SK-N-SH (cell line): ENCODE measurements around the gene PFDN5. TPM values are rescaled to one million over a fixed set of nuclear protein-coding genes. Genes with fewer than 3 reads are reported as not detected.

Experiments
- CTCF ChIA-PET: fragments of 300-600, 350-600 bp; formaldehyde crosslinking; extraction: SDS; loops from one replicate; lab custom pipeline; 2021; lab: Yijun Ruan, JAX
- POLR2A ChIA-PET: fragments of 350-600 bp; sonication (Branson Sonifier 250); formaldehyde crosslinking; extraction: SDS; loops from one replicate; lab custom pipeline; 2020; ENCODE audit warnings: antibody characterized with exemption, inconsistent platforms; lab: Yijun Ruan, JAX
- DNase-seq: peaks from one replicate; pipeline ENCODE4 v3.0.0; 2012
- H2AFZ ChIP-seq: fragments of 200-600 bp; sonication (generic); 2 replicates; pipeline ENCODE4 v1.8.1; 2016; ENCODE audit warnings: antibody characterized with exemption, mild to moderate bottlenecking, low read depth
- H3F3A ChIP-seq: fragments of 200-600 bp; sonication (generic); replicated peaks from 2 replicates; pipeline ENCODE3; 2016; ENCODE audit warnings: antibody characterized with exemption, mild to moderate bottlenecking; ENCODE audit not compliant: insufficient read depth
- H3K27ac ChIP-seq, 2 experiments: fragments of 200-500 bp in 1 of 2; fragments of 200-600 bp in 1 of 2; sonication (Bioruptor generic) in 1 of 2; sonication (generic), shearing (Covaris generic) in 1 of 2; 2 replicates each; pipeline versions ENCODE4 v1.5.1 to v1.6.1; 2014 to 2016; ENCODE audit warnings: low read depth in 2 of 2, inconsistent platforms in 1 of 2, low read length in 1 of 2, mild to moderate bottlenecking in 1 of 2, mixed read lengths in 1 of 2
- H3K27me3 ChIP-seq: fragments of 200-600 bp; sonication (generic), shearing (Covaris generic); 2 replicates; pipeline ENCODE4 v1.6.1; 2016; ENCODE audit warnings: mixed run types; ENCODE audit not compliant: insufficient read depth
- H3K36me3 ChIP-seq, 2 experiments: fragments of 200-500 bp in 1 of 2; fragments of 200-600 bp in 1 of 2; sonication (Bioruptor generic) in 1 of 2; sonication (generic) in 1 of 2; replicated peaks in 1 of 2; 2 replicates each; pipeline versions ENCODE3 to v1.5.1; 2014 to 2016; ENCODE audit warnings: low read length in 1 of 2, mild to moderate bottlenecking in 1 of 2; ENCODE audit not compliant: insufficient read depth in 2 of 2, control insufficient read depth in 1 of 2
- H3K4me1 ChIP-seq, 2 experiments: fragments of 200-500 bp in 1 of 2; fragments of 200-600 bp in 1 of 2; sonication (Bioruptor generic) in 1 of 2; sonication (generic), shearing (Covaris generic) in 1 of 2; 2 replicates each; pipeline versions ENCODE4 v1.5.1 to v1.6.1; 2014 to 2016; ENCODE audit warnings: low read depth in 1 of 2, low read length in 1 of 2, mixed run types in 1 of 2; ENCODE audit not compliant: insufficient read depth in 2 of 2, control insufficient read depth in 1 of 2
- H3K4me2 ChIP-seq: fragments of 200-600 bp; sonication (generic), shearing (Covaris generic); 2 replicates; pipeline ENCODE4 v1.6.1; 2017; ENCODE audit warnings: mixed run types
- H3K4me3 ChIP-seq, 2 experiments: fragments of 200-500 bp in 1 of 2; fragments of 200-600 bp in 1 of 2; sonication (Bioruptor generic) in 1 of 2; sonication (generic), shearing (Covaris generic) in 1 of 2; 2 replicates each; pipeline versions ENCODE4 v1.5.1 to v1.8.1; 2014 to 2016; ENCODE audit warnings: low read depth in 2 of 2, inconsistent platforms in 1 of 2, low read length in 1 of 2, mild to moderate bottlenecking in 1 of 2, mixed read lengths in 1 of 2, moderate library complexity in 1 of 2
- H3K79me2 ChIP-seq: fragments of 200-600 bp; sonication (generic); 2 replicates; pipeline ENCODE4 v1.8.1; 2017; ENCODE audit warnings: mild to moderate bottlenecking; ENCODE audit not compliant: insufficient read depth
- H3K9ac ChIP-seq: fragments of 200-600 bp; sonication (generic); 2 replicates; pipeline ENCODE4 v1.6.1; 2017; ENCODE audit warnings: mixed run types
- H3K9me2 ChIP-seq: fragments of 200-600 bp; sonication (generic); 2 replicates; pipeline ENCODE4 v1.6.1; 2017; ENCODE audit warnings: mixed run types
- H3K9me3 ChIP-seq: fragments of 200-600 bp; sonication (generic); 2 replicates; pipeline ENCODE4 v1.6.1; 2017; ENCODE audit warnings: mixed run types, mild to moderate bottlenecking, moderate library complexity
- H4K20me1 ChIP-seq: fragments of 200-600 bp; sonication (generic); 2 replicates; pipeline ENCODE4 v1.6.1; 2017; ENCODE audit warnings: mild to moderate bottlenecking, mixed run types; ENCODE audit not compliant: insufficient read depth
- CHD2 ChIP-seq: fragments of 150-350 bp; IDR thresholded peaks from 2 replicates; pipeline ENCODE4 v1.6.1; 2018; ENCODE audit warnings: low read length; ENCODE audit not compliant: partially characterized antibody
- FOXM1 ChIP-seq: IDR thresholded peaks from 2 replicates; pipeline ENCODE4 v1.4.0; 2012; ENCODE audit warnings: low read depth, mild to moderate bottlenecking
- GABPA ChIP-seq: IDR thresholded peaks from 2 replicates; pipeline ENCODE4 v1.4.0; 2012; ENCODE audit warnings: low read depth, mild to moderate bottlenecking
- GATA2 ChIP-seq: sonication (generic); formaldehyde crosslinking; IDR thresholded peaks from 2 replicates; pipeline ENCODE4 v1.5.0; 2020; ENCODE audit warnings: mild to moderate bottlenecking, missing genetic modification reagents
- MEF2A ChIP-seq: IDR thresholded peaks from 2 replicates; pipeline ENCODE4 v1.4.0; 2012; ENCODE audit warnings: low read depth, borderline replicate concordance
- MXI1 ChIP-seq: IDR thresholded peaks from 2 replicates; pipeline ENCODE4 v1.6.1; 2012; ENCODE audit warnings: mild to moderate bottlenecking, low read depth, low read length, improper control_type of control experiment
- PBX3 ChIP-seq: IDR thresholded peaks from 2 replicates; pipeline ENCODE4; 2012
- RCOR1 ChIP-seq: fragments of 150-350 bp; IDR thresholded peaks from 2 replicates; pipeline ENCODE4 v1.6.1; 2017; ENCODE audit warnings: antibody characterized with exemption, low read length
- SMC3 ChIP-seq: IDR thresholded peaks from 2 replicates; pipeline ENCODE4 v1.6.1; 2012; ENCODE audit warnings: low read depth, low read length, improper control_type of control experiment
- TEAD4 ChIP-seq: IDR thresholded peaks from 2 replicates; pipeline ENCODE4 v1.4.0; 2012; ENCODE audit warnings: mild to moderate bottlenecking, borderline replicate concordance; ENCODE audit not compliant: insufficient read depth
- WGBS: methylation state at CpG from one replicate; pipeline ENCODE4 v1.1.6; 2017; ENCODE audit warnings: low lambda C conversion rate; 5-methylcytosine and 5-hydroxymethylcytosine counted together
- polyA plus RNA-seq, 3 experiments: library from polyadenylated mRNA; depleted of rRNA; stranded (reverse); fragments of >200 nt; gene quantifications; 2 replicates each; pipeline ENCODE4 v1.2.3, GENCODE V29; 2012
- TF ChIP-seq, protein P1 (sequence below): fragments of 150-350 bp; IDR thresholded peaks from 2 replicates; pipeline ENCODE4 v1.6.1; 2017; ENCODE audit warnings: antibody characterized with exemption, low read length, low read depth, borderline replicate concordance
- TF ChIP-seq, protein P2 (sequence below): IDR thresholded peaks from 2 replicates; pipeline ENCODE4 v1.6.1; 2012; ENCODE audit warnings: mild to moderate bottlenecking, low read depth, low read length, moderate library complexity

PFDN5 gene
- polyA plus RNA-seq, 1 of the 3 experiments (the other 2 are of a cell fraction) = 1,198 TPM

- CTCF ChIA-PET = interaction anchor here (0.8 to 1.4 kb wide), 5 partner anchors 12 to 81 kb away, joined by 3 to 6 read pairs (median 5); partner anchors contain the start of gene AAAS
- H3K4me3 ChIP-seq = no peak overlapping the region
- H3K9ac ChIP-seq = no peak overlapping the region
- peak; percentile 6 for DNase-seq
- no peaks in the 10 kb centered on the region for H3K36me3 ChIP-seq
- WGBS = 75% methylated on average over 9 of the region's 9 CpGs
- no peaks in the 10 kb centered on the region for H3K9me3 ChIP-seq
- H3K9me2 ChIP-seq = no peaks in the 10 kb centered on the region
- peaks cover 14% of the 10 kb centered on the region for H3F3A ChIP-seq
- no peaks in the 10 kb centered on the region for H4K20me1 ChIP-seq
- POLR2A ChIA-PET = interaction anchor here (1.4 kb wide), 1 partner anchor 16 kb away, joined by 4 read pairs; no protein-coding TSS in a partner anchor
- no peaks in the 10 kb centered on the region for H3K79me2 ChIP-seq
- H3K27me3 ChIP-seq = peaks cover 16% of the 10 kb centered on the region; the same call in 1 of the 2 replicates
- H3K27ac ChIP-seq = no peak overlapping the region
- TF ChIP-seq, protein P1, sequence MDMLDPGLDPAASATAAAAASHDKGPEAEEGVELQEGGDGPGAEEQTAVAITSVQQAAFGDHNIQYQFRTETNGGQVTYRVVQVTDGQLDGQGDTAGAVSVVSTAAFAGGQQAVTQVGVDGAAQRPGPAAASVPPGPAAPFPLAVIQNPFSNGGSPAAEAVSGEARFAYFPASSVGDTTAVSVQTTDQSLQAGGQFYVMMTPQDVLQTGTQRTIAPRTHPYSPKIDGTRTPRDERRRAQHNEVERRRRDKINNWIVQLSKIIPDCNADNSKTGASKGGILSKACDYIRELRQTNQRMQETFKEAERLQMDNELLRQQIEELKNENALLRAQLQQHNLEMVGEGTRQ = no peak
- TF ChIP-seq FOXM1 (no peak), SMC3 (no peak), MXI1 (no peak), GABPA (no peak), CHD2 (no peak), PBX3 (no peak), RCOR1 (no peak), GATA2 (no peak), TEAD4 (no peak), MEF2A (no peak)
- TF ChIP-seq, protein P2, sequence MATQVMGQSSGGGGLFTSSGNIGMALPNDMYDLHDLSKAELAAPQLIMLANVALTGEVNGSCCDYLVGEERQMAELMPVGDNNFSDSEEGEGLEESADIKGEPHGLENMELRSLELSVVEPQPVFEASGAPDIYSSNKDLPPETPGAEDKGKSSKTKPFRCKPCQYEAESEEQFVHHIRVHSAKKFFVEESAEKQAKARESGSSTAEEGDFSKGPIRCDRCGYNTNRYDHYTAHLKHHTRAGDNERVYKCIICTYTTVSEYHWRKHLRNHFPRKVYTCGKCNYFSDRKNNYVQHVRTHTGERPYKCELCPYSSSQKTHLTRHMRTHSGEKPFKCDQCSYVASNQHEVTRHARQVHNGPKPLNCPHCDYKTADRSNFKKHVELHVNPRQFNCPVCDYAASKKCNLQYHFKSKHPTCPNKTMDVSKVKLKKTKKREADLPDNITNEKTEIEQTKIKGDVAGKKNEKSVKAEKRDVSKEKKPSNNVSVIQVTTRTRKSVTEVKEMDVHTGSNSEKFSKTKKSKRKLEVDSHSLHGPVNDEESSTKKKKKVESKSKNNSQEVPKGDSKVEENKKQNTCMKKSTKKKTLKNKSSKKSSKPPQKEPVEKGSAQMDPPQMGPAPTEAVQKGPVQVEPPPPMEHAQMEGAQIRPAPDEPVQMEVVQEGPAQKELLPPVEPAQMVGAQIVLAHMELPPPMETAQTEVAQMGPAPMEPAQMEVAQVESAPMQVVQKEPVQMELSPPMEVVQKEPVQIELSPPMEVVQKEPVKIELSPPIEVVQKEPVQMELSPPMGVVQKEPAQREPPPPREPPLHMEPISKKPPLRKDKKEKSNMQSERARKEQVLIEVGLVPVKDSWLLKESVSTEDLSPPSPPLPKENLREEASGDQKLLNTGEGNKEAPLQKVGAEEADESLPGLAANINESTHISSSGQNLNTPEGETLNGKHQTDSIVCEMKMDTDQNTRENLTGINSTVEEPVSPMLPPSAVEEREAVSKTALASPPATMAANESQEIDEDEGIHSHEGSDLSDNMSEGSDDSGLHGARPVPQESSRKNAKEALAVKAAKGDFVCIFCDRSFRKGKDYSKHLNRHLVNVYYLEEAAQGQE = no peak
- H2AFZ ChIP-seq = no peak overlapping the region
- peaks cover 0 to 14% of the 10 kb centered on the region in 2 experiments; a peak in 1 of 4 replicates for H3K4me1 ChIP-seq
- H3K4me2 ChIP-seq = no peak overlapping the region
Measured at GRCh38 chr12:53340398-53340797, 45.1 kb downstream of the PFDN5 start.
